Measurements from ENCODE around the gene FAM200B.

- TF ChIP-seq, protein P1, sequence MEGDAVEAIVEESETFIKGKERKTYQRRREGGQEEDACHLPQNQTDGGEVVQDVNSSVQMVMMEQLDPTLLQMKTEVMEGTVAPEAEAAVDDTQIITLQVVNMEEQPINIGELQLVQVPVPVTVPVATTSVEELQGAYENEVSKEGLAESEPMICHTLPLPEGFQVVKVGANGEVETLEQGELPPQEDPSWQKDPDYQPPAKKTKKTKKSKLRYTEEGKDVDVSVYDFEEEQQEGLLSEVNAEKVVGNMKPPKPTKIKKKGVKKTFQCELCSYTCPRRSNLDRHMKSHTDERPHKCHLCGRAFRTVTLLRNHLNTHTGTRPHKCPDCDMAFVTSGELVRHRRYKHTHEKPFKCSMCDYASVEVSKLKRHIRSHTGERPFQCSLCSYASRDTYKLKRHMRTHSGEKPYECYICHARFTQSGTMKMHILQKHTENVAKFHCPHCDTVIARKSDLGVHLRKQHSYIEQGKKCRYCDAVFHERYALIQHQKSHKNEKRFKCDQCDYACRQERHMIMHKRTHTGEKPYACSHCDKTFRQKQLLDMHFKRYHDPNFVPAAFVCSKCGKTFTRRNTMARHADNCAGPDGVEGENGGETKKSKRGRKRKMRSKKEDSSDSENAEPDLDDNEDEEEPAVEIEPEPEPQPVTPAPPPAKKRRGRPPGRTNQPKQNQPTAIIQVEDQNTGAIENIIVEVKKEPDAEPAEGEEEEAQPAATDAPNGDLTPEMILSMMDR (IDR thresholded peaks at IDR 0.05) = no peak
- TF ChIP-seq POLR2A (IDR thresholded peaks at IDR 0.05) = no peak
Observed at GRCh38 chr4:15670576-15670975, 11.1 kb upstream of the FAM200B start.
